ENCODE measurements around the gene ROMO1.

Gene ROMO1

DNA sequence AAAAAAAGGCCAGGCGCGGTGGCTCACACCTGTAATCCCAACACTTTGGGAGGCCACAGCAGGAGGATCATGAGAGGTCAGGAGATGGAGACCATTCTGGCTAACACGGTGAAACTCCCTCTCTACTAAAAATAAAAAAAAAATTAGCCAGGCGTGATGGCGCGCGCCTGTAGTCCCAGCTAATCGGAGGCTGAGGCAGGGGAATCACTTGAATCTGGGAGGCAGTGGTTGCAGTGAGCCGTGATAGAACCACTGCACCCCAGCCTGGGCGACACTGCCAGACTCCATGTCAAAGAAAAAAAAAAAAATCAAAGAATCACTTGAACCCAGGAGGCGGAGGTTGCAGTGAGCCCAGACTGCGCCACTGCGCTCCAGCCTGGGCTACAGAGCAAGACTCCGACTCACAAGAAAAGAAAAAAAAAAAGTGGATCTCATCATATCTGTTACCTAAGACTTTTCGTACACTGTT lies 38.7 kb downstream of the ROMO1 start:
- CTCF ChIA-PET, result interaction anchor here (1.2 to 2.3 kb wide), 2 partner anchors 147 to 153 kb away, joined by 3 to 14 read pairs; no protein-coding TSS in a partner anchor
- H3K4me3 ChIP-seq (ENCODE audit: low read depth, low read length), result no peak overlapping the region
- POLR2A ChIA-PET, result interaction anchor here (0.7 kb wide), 1 partner anchor 22 kb away, joined by 3 read pairs; no protein-coding TSS in a partner anchor
- DNase-seq (ENCODE audit: low read depth, low spot score), result no peak
- TF ChIP-seq, protein P1, sequence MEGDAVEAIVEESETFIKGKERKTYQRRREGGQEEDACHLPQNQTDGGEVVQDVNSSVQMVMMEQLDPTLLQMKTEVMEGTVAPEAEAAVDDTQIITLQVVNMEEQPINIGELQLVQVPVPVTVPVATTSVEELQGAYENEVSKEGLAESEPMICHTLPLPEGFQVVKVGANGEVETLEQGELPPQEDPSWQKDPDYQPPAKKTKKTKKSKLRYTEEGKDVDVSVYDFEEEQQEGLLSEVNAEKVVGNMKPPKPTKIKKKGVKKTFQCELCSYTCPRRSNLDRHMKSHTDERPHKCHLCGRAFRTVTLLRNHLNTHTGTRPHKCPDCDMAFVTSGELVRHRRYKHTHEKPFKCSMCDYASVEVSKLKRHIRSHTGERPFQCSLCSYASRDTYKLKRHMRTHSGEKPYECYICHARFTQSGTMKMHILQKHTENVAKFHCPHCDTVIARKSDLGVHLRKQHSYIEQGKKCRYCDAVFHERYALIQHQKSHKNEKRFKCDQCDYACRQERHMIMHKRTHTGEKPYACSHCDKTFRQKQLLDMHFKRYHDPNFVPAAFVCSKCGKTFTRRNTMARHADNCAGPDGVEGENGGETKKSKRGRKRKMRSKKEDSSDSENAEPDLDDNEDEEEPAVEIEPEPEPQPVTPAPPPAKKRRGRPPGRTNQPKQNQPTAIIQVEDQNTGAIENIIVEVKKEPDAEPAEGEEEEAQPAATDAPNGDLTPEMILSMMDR (IDR thresholded peaks at IDR 0.05; ENCODE audit: insufficient read depth, low read length, missing control alignments), result no peak

DNA sequence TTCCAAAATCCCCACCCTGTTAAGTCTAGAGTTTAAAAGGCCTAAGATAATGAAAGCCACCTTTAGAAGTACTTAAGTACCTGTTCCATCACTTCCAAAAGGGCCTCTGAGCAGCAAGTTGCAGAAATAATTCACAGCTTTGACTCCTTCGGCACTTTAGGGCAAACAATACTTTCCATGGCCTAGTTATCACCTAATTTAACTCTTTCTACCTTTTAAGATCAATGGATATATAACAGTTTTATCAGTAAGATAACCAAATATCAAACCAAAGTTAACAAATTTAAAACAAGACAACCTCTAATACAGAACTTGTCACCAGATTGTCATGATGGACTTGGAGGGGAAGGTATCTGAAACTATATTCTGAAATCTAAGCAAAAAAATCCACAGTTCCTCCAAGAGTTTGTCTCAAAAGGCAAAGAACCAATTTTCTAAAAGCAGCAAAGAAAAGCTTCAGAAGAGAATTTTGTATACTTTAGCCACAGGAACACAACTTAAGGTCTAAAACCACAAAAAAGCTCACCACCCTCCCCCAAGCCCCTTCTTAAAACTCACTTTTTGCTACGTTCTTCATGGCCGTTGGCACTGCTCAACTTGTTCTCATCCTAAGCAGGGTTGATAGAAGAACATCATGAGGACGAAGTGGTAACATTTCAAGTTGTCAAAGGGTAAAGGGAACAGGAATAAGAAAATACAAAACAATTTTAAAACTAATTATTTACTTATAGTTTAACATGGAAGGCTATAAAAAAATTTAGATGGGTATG lies 39.4 kb downstream of the ROMO1 start:
- H3K4me3 ChIP-seq (ENCODE audit: low read depth, low read length), result no peak overlapping the region
- TF ChIP-seq, protein P1 (IDR thresholded peaks at IDR 0.05; ENCODE audit: insufficient read depth, low read length, missing control alignments), result no peak
- CTCF ChIA-PET, result interaction anchor here (1.2 to 2.8 kb wide), 5 partner anchors 9 to 152 kb away, joined by 3 to 14 read pairs (median 8); no protein-coding TSS in a partner anchor
- DNase-seq (ENCODE audit: low read depth, low spot score), result no peak
- POLR2A ChIA-PET, result interaction anchor here (0.8 to 1.4 kb wide), 2 partner anchors 20 to 146 kb away, joined by 3 to 6 read pairs; no protein-coding TSS in a partner anchor

DNA sequence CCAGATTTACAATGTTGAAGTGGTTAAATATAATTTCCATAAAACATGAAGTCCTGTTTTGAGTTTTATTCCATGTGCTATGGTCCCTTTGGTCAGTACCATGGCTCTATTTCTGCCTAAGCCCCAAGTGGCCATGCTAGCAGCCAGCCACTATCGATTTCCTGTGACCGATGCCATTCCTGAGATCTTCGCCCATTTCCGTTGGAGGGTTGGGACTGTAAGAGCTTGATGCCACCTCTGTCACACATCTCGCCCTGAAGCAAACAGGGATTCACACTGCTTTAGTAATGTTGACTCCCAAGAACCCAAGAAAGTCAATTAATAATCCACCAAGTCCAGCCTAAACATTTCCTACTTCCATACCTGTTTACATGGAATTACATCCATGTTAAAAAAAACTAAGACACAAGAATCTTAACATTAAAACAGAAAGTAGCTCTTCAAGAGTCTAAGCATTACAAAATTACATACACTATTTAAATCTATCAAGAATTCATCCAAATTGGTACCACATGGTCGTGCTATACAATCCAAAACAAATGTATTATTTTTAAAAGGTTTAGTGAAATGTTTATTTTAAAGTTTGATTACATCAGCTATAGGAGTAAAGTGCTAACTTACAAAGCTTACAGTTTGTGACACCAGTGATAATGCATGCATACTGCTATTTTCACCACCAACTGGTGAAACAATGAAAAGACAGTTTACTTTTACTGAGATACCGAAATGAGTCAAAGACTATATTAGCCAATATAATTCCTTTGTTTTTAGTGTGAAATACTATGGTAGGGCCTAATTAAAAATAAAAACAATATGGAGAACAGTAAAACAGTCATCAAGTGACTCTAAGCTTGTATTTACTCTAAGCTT lies 40.3 kb downstream of the ROMO1 start:
- POLR2A ChIA-PET, result interaction anchor here (0.5 to 1.4 kb wide), 10 partner anchors 9 to 476 kb away, joined by 3 to 6 read pairs (median 3); no protein-coding TSS in a partner anchor
- no peak for DNase-seq (ENCODE audit: low read depth, low spot score)
- CTCF ChIA-PET, result interaction anchor here (0.8 to 2.8 kb wide), 11 partner anchors 10 to 215 kb away, joined by 3 to 14 read pairs (median 3); partner anchors contain the start of gene SCAND1
- TF ChIP-seq, protein P1 (IDR thresholded peaks at IDR 0.05; ENCODE audit: insufficient read depth, low read length, missing control alignments), result peak; percentile 10
- peak overlapping the region; percentile 80 for H3K4me3 ChIP-seq (ENCODE audit: low read depth, low read length)

DNA sequence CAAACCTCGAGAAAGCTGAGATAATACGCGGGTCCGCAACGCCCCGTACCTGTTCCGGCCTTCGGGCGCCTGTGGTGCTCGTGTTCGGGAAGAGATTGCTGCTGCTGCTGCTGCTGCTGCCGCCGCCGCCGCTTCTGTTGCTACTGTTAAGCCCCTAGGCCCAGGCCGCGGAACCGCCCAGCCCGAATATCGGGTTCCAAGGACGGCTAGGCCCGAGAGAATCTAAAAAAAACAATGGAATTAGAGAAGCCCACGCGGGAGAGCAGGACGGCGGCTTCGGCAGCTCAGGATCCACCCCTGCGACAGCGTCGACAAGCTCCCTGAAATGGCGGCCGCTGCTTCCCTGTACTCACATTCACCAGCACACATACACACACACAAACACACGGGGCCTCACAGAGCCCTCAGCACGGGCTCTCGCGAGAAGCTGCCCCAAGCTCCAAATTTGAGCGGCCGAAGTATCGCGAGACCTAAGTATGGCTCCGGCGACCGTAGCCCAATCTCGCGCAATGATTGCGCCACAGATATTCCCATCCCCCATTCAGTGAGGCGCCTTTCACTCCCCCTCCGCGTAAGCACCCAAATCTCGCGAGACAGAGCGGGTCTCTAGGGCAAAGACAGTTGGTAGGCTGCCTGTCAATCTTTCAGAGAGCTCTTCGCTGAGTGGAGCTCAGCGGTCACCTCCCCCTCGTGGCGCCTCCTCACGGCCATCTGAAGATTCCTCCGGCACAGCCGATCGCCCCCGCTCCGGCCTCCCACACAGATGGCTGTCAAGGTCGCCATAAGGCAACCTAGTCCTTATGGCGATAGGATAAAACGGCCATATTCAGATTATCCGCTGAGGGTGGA lies 42.9 kb downstream of the ROMO1 start, which contains the start of gene RBM39:
RBM39 (minus strand) TSS at position 369 of the 849 bp plus-strand sequence. CDS start 1,386 bp downstream, outside the sequence.
- DNase-seq (ENCODE audit: low read depth, low spot score), result peak; percentile 99
- ChIA-PET CTCF (interaction anchor here (0.6 to 2.6 kb wide), 11 partner anchors 11 to 212 kb away, joined by 3 to 19 read pairs (median 5); partner anchors contain the start of gene SCAND1), POLR2A (interaction anchor here (0.5 to 3.2 kb wide), 37 partner anchors 9 to 397 kb away, joined by 3 to 51 read pairs (median 4); partner anchors contain the start of genes CEP250, NFS1, PHF20 and ROMO1)
- peak within 1 kb of the TSS; percentile 80 for H3K4me3 ChIP-seq (ENCODE audit: low read depth, low read length)
- TF ChIP-seq, protein P1 (IDR thresholded peaks at IDR 0.05; ENCODE audit: insufficient read depth, low read length, missing control alignments), result peak; percentile 73

DNA sequence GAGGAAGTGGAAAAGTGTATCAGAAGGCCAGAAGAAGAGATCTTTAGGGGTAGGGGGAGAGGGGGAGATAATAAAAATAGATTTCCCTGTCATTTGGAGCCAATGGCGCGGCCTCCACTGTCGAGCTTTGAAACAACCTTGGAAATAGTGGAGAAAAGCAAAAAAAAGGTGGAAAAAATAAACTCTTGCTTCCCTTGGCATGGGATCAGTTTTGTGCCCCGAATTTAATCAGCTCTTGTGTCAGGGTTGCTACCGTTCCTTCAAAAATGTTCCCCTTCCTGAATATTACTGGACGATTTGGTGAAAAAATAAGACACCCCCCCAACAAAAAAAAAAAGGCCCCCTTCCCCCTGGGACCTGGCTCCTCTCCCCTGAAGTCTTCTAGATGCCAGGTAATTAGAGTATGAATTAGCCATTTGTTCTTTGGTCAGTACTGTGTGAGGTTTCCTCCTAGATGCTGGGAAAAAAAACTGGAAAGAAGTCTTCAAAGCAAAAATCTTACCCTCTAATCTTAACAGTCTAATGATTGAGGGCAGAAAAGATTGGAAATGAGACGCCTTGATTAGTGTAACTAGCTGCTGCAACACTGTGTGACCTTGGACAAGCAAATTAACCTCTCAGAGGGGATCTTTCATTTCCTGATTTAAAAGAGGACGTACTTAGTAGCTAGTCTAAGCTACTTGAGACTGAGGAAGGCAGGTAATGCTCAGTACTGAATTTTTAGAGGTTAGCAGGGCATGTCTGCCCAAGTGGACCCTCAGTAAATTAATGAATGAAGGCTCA lies 43.7 kb downstream of the ROMO1 start:
- H3K4me3 ChIP-seq (ENCODE audit: low read depth, low read length), result peak overlapping the region; percentile 69
- TF ChIP-seq, protein P1 (IDR thresholded peaks at IDR 0.05; ENCODE audit: insufficient read depth, low read length, missing control alignments), result no peak
- POLR2A ChIA-PET, result interaction anchor here (0.5 to 3.2 kb wide), 33 partner anchors 8 to 396 kb away, joined by 3 to 51 read pairs (median 4); partner anchors contain the start of genes CEP250, NFS1, PHF20 and ROMO1
- CTCF ChIA-PET, result interaction anchor here (0.9 to 2.6 kb wide), 11 partner anchors 11 to 248 kb away, joined by 3 to 19 read pairs (median 3); partner anchors contain the start of gene SCAND1
- no peak for DNase-seq (ENCODE audit: low read depth, low spot score)

Measured in AG04449 (cell line).